ENCODE measurements around the gene OR4D2. TPM values are rescaled to one million over a fixed set of nuclear protein-coding genes. Genes with fewer than 3 reads are reported as not detected.

OR4D2 gene
- total and polyA plus RNA-seq, 4 donors: not detected

- Histone ChIP-seq H3K27me3 (ENCODE audit: control insufficient read depth in 4 of 4, insufficient read depth in 4 of 4, low read length in 3 of 4) (peaks cover 0 to 8% (median 0%) of the 10 kb centered on the region in 4 donors), H3K27ac (ENCODE audit: low read depth in 1 of 2, low read length in 2 of 2) (no peak overlapping the region), H3K4me3 (ENCODE audit: low read depth in 1 of 3, low read length in 3 of 3) (no peak overlapping the region), H3K9me3 (ENCODE audit: control insufficient read depth in 4 of 4, low read length in 3 of 4) (no peaks in the 10 kb centered on the region), H3K36me3 (ENCODE audit: control insufficient read depth in 4 of 4, insufficient read depth in 3 of 4, low read depth in 1 of 4, low read length in 3 of 4) (peaks cover 0 to 3% (median 0%) of the 10 kb centered on the region in 4 donors), H3K4me1 (ENCODE audit: control insufficient read depth in 4 of 4, insufficient read depth in 4 of 4, low read length in 3 of 4) (no peaks in the 10 kb centered on the region), H3K9ac (ENCODE audit: low read depth in 1 of 2, low read length in 2 of 2) (no peak overlapping the region)
- 45% methylated on average over 14 of the region's 14 CpGs for WGBS
- DNase-seq (ENCODE audit: low spot score): peak; percentile 49
- TF ChIP-seq NR2F2 (IDR thresholded peaks at IDR 0.05) (no peak), GABPA (IDR thresholded peaks at IDR 0.05 in 1 of 2, conservative IDR thresholded peaks at IDR 0.05 in 1 of 2) (no peak), RXRA (IDR thresholded peaks at IDR 0.05) (peak in 1 of 2 donors; percentile 26), MAX (IDR thresholded peaks at IDR 0.05) (no peak), FOXA2 (IDR thresholded peaks at IDR 0.05) (no peak), ZBTB33 (IDR thresholded peaks at IDR 0.05) (no peak), EGR1 (IDR thresholded peaks at IDR 0.05; ENCODE audit: low read depth in 2 of 2) (no peak), YY1 (IDR thresholded peaks at IDR 0.05) (no peak), HNF4G (IDR thresholded peaks at IDR 0.05) (no peak), FOXA1 (IDR thresholded peaks at IDR 0.05) (no peak), ATF3 (IDR thresholded peaks at IDR 0.05) (no peak), TAF1 (conservative IDR thresholded peaks at IDR 0.05) (no peak), REST (IDR thresholded peaks at IDR 0.05) (no peak), HNF4A (conservative IDR thresholded peaks at IDR 0.05) (no peak), SP1 (IDR thresholded peaks at IDR 0.05) (no peak), JUND (IDR thresholded peaks at IDR 0.05) (no peak), RAD21 (IDR thresholded peaks at IDR 0.05) (peak in 1 of 2 donors; percentile 62), CTCF (IDR thresholded peaks at IDR 0.05; ENCODE audit: low read depth, low read length, missing input control) (peak; percentile 28)
Measured at GRCh38 chr17:58200024-58200633, 33.3 kb downstream of the OR4D2 start.

Data from liver (tissue), 9 donors.